Stimulated activated CD4-positive, alpha-beta T cell treated with anti-CD3 and anti-CD28 coated beads, Interleukin-15, amount 100 ng/mL, for 1 hour (primary cell): Measurements from ENCODE around the gene NXPE3.

Source experiments
- DNase-seq, 2 donors: peaks; one replicate each; pipeline ENCODE4 v3.0.0-alpha.2; 2020; ENCODE audit warnings: low read depth in 1 of 2, low spot score in 1 of 2

Gene NXPE3

DNA sequence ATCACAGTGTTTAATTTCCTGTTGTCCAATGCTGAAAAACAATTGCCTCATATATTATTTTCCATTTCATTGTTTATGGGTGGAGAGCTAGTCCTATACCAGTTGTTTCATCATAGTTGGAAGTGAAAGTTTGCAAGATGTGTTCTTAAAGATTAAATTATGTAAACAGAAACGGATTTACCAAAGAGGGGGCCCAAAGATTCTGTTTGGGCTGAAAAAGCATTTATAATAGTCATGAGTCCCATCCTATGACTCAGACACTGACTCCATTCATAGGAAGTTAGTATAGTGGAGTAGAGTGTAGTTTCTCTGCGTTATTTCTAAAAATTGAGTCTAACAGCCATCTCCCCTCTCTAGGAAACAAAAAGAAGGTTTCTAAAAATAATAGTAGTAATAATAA, 94.6 kb downstream of the NXPE3 start:
- no peak for DNase-seq

DNA sequence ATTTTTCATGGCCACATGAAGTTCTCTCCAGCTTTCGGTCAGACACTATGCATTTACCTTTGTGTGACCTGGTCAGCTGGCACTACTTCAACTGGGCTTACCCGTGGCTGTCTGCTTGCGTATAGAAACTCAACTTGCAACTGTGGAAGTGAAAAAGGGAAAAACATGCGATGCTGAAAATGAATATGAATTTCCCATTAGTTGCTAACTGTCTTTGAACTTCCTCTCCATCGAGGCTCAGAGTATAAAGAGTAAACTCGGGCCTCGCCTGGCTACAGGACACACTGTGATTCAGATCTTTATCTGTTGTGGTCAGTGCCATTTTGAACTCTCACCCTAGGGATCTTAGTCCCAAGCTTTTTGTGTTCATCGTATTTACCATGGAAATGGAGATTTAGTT, 97.1 kb downstream of the NXPE3 start:
- no peak for DNase-seq
